GM12874 (cell line): ENCODE data around the gene ANKRD24.

ENCODE experiments used
- CTCF ChIP-seq: IDR thresholded peaks from 2 replicates; pipeline ENCODE4 v1.5.1; 2011; ENCODE audit warnings: low read depth, mild to moderate bottlenecking, control low read depth, low read length, moderate library complexity; ENCODE audit not compliant: insufficient read depth

ANKRD24 gene

GRCh38 chr19:4210166-4210731, 27.8 kb downstream of the ANKRD24 start:
- no peak for TF ChIP-seq CTCF

DNA sequence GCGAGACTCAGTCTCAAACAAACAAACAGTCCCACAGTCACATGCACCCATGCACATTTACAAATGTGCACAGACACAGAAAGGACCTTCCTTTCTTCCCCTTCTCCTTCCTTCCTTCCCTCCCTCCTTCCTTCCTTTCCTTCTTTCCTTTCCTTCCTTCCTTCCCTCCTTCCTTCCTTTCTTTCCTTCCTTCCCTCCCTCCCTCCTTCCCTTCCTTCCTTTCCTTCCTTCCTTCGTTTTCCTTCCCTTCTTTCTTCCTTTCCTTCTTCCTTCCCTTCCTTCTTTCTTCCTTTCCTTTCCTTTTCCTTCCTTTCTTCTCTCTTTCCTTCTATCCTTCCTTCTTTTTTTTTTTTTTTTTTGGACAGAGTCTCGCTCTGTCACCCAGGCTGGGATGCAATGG, 30.6 kb downstream of the ANKRD24 start:
- TF ChIP-seq CTCF: no peak

DNA sequence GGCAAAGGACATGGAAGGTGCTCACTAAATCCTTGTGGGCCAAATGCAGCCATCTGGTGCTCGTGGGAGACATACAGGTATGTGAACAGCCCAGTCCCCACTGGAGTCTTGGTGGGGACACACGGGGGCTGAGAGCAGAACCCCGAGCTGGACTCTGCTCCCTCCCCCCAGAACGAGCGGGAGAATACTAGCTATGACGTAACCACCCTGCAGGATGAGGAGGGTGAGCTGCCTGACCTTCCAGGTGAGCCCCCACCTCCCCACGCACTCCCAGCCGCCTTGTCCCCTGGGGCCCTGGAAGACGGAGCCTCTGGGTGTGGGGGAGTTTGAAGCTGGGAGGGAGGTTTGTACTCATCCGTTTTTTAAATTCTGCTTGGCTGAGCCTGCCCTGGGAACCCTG, 33.3 kb downstream of the ANKRD24 start:
- TF ChIP-seq CTCF: no peak

GRCh38 chr19:4216846-4217245, 34.4 kb downstream of the ANKRD24 start:
- TF ChIP-seq CTCF: no peak

GRCh38 chr19:4217429-4218264, 35.2 kb downstream of the ANKRD24 start:
- no peak for TF ChIP-seq CTCF

GRCh38 chr19:4220188-4220587, 37.7 kb downstream of the ANKRD24 start:
- TF ChIP-seq CTCF: no peak

DNA sequence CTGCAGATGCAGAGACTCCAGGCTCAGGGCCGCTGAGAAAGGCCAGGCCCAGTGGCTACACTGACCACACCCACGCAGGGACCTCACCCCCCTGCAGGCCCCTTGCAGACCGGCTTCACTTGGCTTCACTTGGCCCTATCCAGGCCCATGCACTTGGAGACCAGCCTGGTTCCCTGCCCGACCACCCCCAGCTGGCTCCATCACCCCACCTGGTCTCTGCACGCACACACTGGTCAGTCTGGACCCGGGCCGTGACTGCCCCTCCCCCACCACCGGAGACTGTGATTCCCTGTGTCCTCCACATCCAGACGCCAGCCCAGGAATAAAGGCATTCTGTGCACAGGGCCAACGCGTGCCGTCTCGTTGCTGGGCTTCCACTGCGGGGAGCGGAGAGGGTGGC, 42.0 kb downstream of the ANKRD24 start:
- TF ChIP-seq CTCF: no peak
